H9 (cell line): ENCODE measurements around the gene CYP2J2. TPM values are rescaled to one million over a fixed set of nuclear protein-coding genes. Genes with fewer than 3 reads are reported as not detected.

Source experiments
- DNase-seq: peaks from one replicate; pipeline ENCODE4 v3.0.0-alpha.2; 2017
- H2AFZ ChIP-seq: one replicate; pipeline ENCODE4 v1.6.1; 2013; ENCODE audit warnings: mild to moderate bottlenecking, low read length, control low read depth, moderate library complexity
- H2AK5ac ChIP-seq: 2 replicates; pipeline ENCODE4 v1.6.1; 2013; ENCODE audit warnings: low read length, control low read depth, mixed read lengths; ENCODE audit not compliant: insufficient read length
- H2BK120ac ChIP-seq: one replicate; pipeline ENCODE4 v1.6.1; 2013; ENCODE audit warnings: low read depth, mild to moderate bottlenecking, low read length, control low read depth, inconsistent platforms; ENCODE audit not compliant: poor library complexity, severe bottlenecking
- H2BK12ac ChIP-seq: 2 replicates; pipeline ENCODE4 v1.6.1; 2013; ENCODE audit warnings: low read length, control low read depth, mixed read lengths, low read depth; ENCODE audit not compliant: insufficient read length
- H2BK15ac ChIP-seq: 2 replicates; pipeline ENCODE4 v1.6.1; 2013; ENCODE audit warnings: low read depth, low read length, control low read depth
- H2BK20ac ChIP-seq: one replicate; pipeline ENCODE4 v1.6.1; 2013; ENCODE audit warnings: low read depth, mild to moderate bottlenecking, low read length, control low read depth, inconsistent platforms; ENCODE audit not compliant: poor library complexity, severe bottlenecking
- H2BK5ac ChIP-seq: 2 replicates; pipeline ENCODE4 v1.6.1; 2013; ENCODE audit warnings: low read length, control low read depth, mixed read lengths; ENCODE audit not compliant: insufficient read length
- H3K14ac ChIP-seq: 2 replicates; pipeline ENCODE4 v1.6.1; 2013; ENCODE audit warnings: low read length, control low read depth; ENCODE audit not compliant: insufficient read depth
- H3K18ac ChIP-seq: 2 replicates; pipeline ENCODE4 v1.6.1; 2013; ENCODE audit warnings: low read depth, mild to moderate bottlenecking, mixed read lengths, low read length, control low read depth; ENCODE audit not compliant: insufficient read length
- H3K23ac ChIP-seq: 2 replicates; pipeline ENCODE4 v1.6.1; 2013; ENCODE audit warnings: low read length, control low read depth, mixed read lengths, low read depth; ENCODE audit not compliant: insufficient read length
- H3K23me2 ChIP-seq: 2 replicates; pipeline ENCODE4 v1.6.1; 2013; ENCODE audit warnings: low read depth, mild to moderate bottlenecking, mixed read lengths, low read length, control low read depth; ENCODE audit not compliant: insufficient read length, poor library complexity, severe bottlenecking
- H3K27ac ChIP-seq: 2 replicates; pipeline ENCODE4 v1.5.1; 2013; ENCODE audit warnings: low read length, control low read depth, mixed read lengths, low read depth; ENCODE audit not compliant: insufficient read length
- H3K27me3 ChIP-seq: 2 replicates; pipeline ENCODE4 v1.6.1; 2013; ENCODE audit warnings: low read length, control low read depth, inconsistent platforms; ENCODE audit not compliant: insufficient read depth
- H3K4ac ChIP-seq: 2 replicates; pipeline ENCODE4 v1.6.1; 2013; ENCODE audit warnings: low read depth, mild to moderate bottlenecking, control low read depth, inconsistent platforms, low read length, moderate library complexity
- H3K4me1 ChIP-seq: 2 replicates; pipeline ENCODE4 v1.6.1; 2013; ENCODE audit warnings: low read length, control low read depth, inconsistent platforms; ENCODE audit not compliant: insufficient read depth
- H3K4me2 ChIP-seq: 2 replicates; pipeline ENCODE4 v1.6.1; 2013; ENCODE audit warnings: low read length, control low read depth, mixed read lengths; ENCODE audit not compliant: insufficient read length, insufficient read depth
- H3K56ac ChIP-seq: 2 replicates; pipeline ENCODE4 v1.6.1; 2013; ENCODE audit warnings: low read depth, mild to moderate bottlenecking, mixed read lengths, low read length, control low read depth; ENCODE audit not compliant: insufficient read length
- H3K79me1 ChIP-seq: 2 replicates; pipeline ENCODE4 v1.6.1; 2013; ENCODE audit warnings: low read depth, mild to moderate bottlenecking, moderate library complexity, low read length, control low read depth, inconsistent platforms; ENCODE audit not compliant: insufficient read depth, poor library complexity, severe bottlenecking
- H3K79me2 ChIP-seq: 2 replicates; pipeline ENCODE4 v1.6.1; 2013; ENCODE audit warnings: low read length, control low read depth, inconsistent platforms; ENCODE audit not compliant: insufficient read depth
- H3K9ac ChIP-seq: 2 replicates; pipeline ENCODE4 v1.6.1; 2013; ENCODE audit warnings: low read length, control low read depth, mixed read lengths; ENCODE audit not compliant: insufficient read length; ENCODE audit errors: extremely low read depth
- H3K9me3 ChIP-seq: one replicate; pipeline ENCODE4 v1.6.1; 2013; ENCODE audit warnings: low read depth, low read length, inconsistent platforms; ENCODE audit not compliant: control insufficient read depth
- H3T11ph ChIP-seq: one replicate; pipeline ENCODE4 v1.6.1; 2013; ENCODE audit warnings: mild to moderate bottlenecking, low read length, control low read depth, inconsistent platforms
- H4K20me1 ChIP-seq: one replicate; pipeline ENCODE4 v1.6.1; 2013; ENCODE audit not compliant: control insufficient read depth, insufficient read length, insufficient read depth
- H4K5ac ChIP-seq: 2 replicates; pipeline ENCODE4 v1.6.1; 2013; ENCODE audit warnings: low read depth, mild to moderate bottlenecking, mixed read lengths, low read length, control low read depth; ENCODE audit not compliant: insufficient read length
- H4K8ac ChIP-seq: replicated peaks from 2 replicates; pipeline ENCODE4 v1.6.1; 2013; ENCODE audit warnings: low read length, control low read depth, mixed read lengths, low read depth; ENCODE audit not compliant: insufficient read length
- H4K91ac ChIP-seq: 2 replicates; pipeline ENCODE4 v1.6.1; 2013; ENCODE audit warnings: low read depth, mild to moderate bottlenecking, moderate library complexity, mixed read lengths, low read length, control low read depth; ENCODE audit not compliant: insufficient read length
- H3K27ac Mint-ChIP-seq, 3 experiments: 2 replicates in 2 of 3; 3 replicates in 1 of 3; pipeline ENCODE4 v1.8.0; 2020 to 2021; ENCODE audit warnings: mixed read lengths in 3 of 3, mild to moderate bottlenecking in 1 of 3, moderate library complexity in 1 of 3
- H3K27me3 Mint-ChIP-seq: 2 replicates; pipeline ENCODE4 v1.8.0; 2021; ENCODE audit warnings: low read depth, mild to moderate bottlenecking, moderate library complexity, mixed read lengths
- H3K36me3 Mint-ChIP-seq, 3 experiments: 2 replicates in 2 of 3; 3 replicates in 1 of 3; pipeline ENCODE4 v1.8.0; 2020 to 2021; ENCODE audit warnings: low read depth in 3 of 3, mixed read lengths in 3 of 3; ENCODE audit not compliant: insufficient read depth in 1 of 3
- H3K4me1 Mint-ChIP-seq, 2 experiments: 2 replicates each; pipeline ENCODE4 v1.8.0; 2020; ENCODE audit warnings: mixed read lengths in 2 of 2
- H3K4me3 Mint-ChIP-seq, 2 experiments: 2 replicates in 1 of 2; 3 replicates in 1 of 2; pipeline ENCODE4 v1.8.0; 2020 to 2021; ENCODE audit warnings: mild to moderate bottlenecking in 2 of 2, mixed read lengths in 2 of 2, moderate library complexity in 1 of 2
- H3K9me3 Mint-ChIP-seq, 2 experiments: 2 replicates in 1 of 2; 3 replicates in 1 of 2; pipeline ENCODE4 v1.8.0; 2020; ENCODE audit warnings: mild to moderate bottlenecking in 2 of 2, mixed read lengths in 2 of 2, moderate library complexity in 1 of 2
- CTCF ChIP-seq: fragments of 200-600 bp; sonication (generic); conservative IDR thresholded peaks from 3 replicates; pipeline ENCODE4 v1.8.0; 2021; ENCODE audit warnings: antibody characterized with exemption, mild to moderate bottlenecking
- WGBS: extraction: QIAGEN DNeasy Blood & Tissue Kit; methylation state at CpG from one replicate; pipeline ENCODE4 v1.1.7; 2013; ENCODE audit warnings: missing lambda C conversion rate, low lambda C conversion rate, mixed read lengths; ENCODE audit not compliant: insufficient read length; ENCODE audit errors: extremely low coverage; 5-methylcytosine and 5-hydroxymethylcytosine counted together
- total RNA-seq: library from RNA; stranded (reverse); gene quantifications from 2 replicates; pipeline ENCODE4 v1.2.1, GENCODE V29; 2021

Gene CYP2J2
- total RNA-seq, 1 experiment from 2014 or later, result 0.57 TPM

- no peak overlapping the region for H2BK120ac ChIP-seq
- no peak overlapping the region for H2AK5ac ChIP-seq
- no peak overlapping the region for H3K14ac ChIP-seq
- Mint-ChIP-seq H3K27me3 (no peaks in the 10 kb centered on the region), H3K36me3 (peaks cover 22 to 39% (median 37%) of the 10 kb centered on the region in 3 experiments), H3K4me1 (peaks cover 8% of the 10 kb centered on the region in 2 experiments; a peak in 2 of 4 replicates), H3K27ac (no peak overlapping the region), H3K4me3 (no peak overlapping the region), H3K9me3 (peaks cover 3% of the 10 kb centered on the region in 2 experiments; a peak in 1 of 5 replicates)
- H3T11ph ChIP-seq, result no peak overlapping the region
- H3K79me2 ChIP-seq, result no peaks in the 10 kb centered on the region
- H3K23me2 ChIP-seq, result no peaks in the 10 kb centered on the region
- H3K9ac ChIP-seq, result no peak overlapping the region
- H3K18ac ChIP-seq, result no peak overlapping the region
- DNase-seq, result no peak
- no peak overlapping the region for H2BK12ac ChIP-seq
- peaks cover 2% of the 10 kb centered on the region for H3K79me1 ChIP-seq
- H3K27ac ChIP-seq, result no peak overlapping the region
- no peak overlapping the region for H3K56ac ChIP-seq
- no peak overlapping the region for H3K23ac ChIP-seq
- no peak overlapping the region for H4K91ac ChIP-seq
- no peak overlapping the region for H2AFZ ChIP-seq
- no peak overlapping the region for H2BK20ac ChIP-seq
- no peaks in the 10 kb centered on the region for H3K4me1 ChIP-seq
- H3K9me3 ChIP-seq, result no peaks in the 10 kb centered on the region
- no peak overlapping the region for H4K5ac ChIP-seq
- TF ChIP-seq CTCF, result no peak
- H3K27me3 ChIP-seq, result no peaks in the 10 kb centered on the region
- H3K4ac ChIP-seq, result no peak overlapping the region
- H4K20me1 ChIP-seq, result no peaks in the 10 kb centered on the region
- no peak overlapping the region for H4K8ac ChIP-seq
- no CpG with 5 or more reads among the region's 1 CpG for WGBS
- no peak overlapping the region for H2BK15ac ChIP-seq
- no peak overlapping the region for H2BK5ac ChIP-seq
- H3K4me2 ChIP-seq, result no peak overlapping the region
Observed at GRCh38 chr1:59852117-59852516, 74.5 kb downstream of the CYP2J2 start.
